Nephron (organoid): ENCODE results near the gene UAP1L1.

Experiments used
- H3K27ac Mint-ChIP-seq, 3 experiments: 2 replicates each; pipeline ENCODE4 v1.8.0; 2020; ENCODE audit warnings: mixed read lengths in 3 of 3, mild to moderate bottlenecking in 2 of 3, moderate library complexity in 1 of 3
- H3K27me3 Mint-ChIP-seq: 2 replicates; pipeline ENCODE4 v1.8.0; 2021; ENCODE audit warnings: low read depth, mild to moderate bottlenecking, moderate library complexity, mixed read lengths
- H3K36me3 Mint-ChIP-seq: 2 replicates; pipeline ENCODE4 v1.8.0; 2020; ENCODE audit warnings: low read depth, mixed read lengths
- H3K4me1 Mint-ChIP-seq: 2 replicates; pipeline ENCODE4 v1.8.0; 2020; ENCODE audit warnings: mixed read lengths
- H3K4me3 Mint-ChIP-seq, 3 experiments: 2 replicates each; pipeline ENCODE4 v1.8.0; 2020; ENCODE audit warnings: mild to moderate bottlenecking in 3 of 3, mixed read lengths in 3 of 3, moderate library complexity in 2 of 3
- H3K9me3 Mint-ChIP-seq: 2 replicates; pipeline ENCODE4 v1.8.0; 2020; ENCODE audit warnings: mixed read lengths
- CTCF ChIP-seq, 3 experiments: fragments of 200-600 bp; sonication (generic); IDR thresholded peaks; one replicate each; pipeline ENCODE4 v1.5.0; 2021; ENCODE audit warnings: antibody characterized with exemption in 3 of 3; ENCODE audit not compliant: unreplicated experiment in 3 of 3

Gene UAP1L1

DNA sequence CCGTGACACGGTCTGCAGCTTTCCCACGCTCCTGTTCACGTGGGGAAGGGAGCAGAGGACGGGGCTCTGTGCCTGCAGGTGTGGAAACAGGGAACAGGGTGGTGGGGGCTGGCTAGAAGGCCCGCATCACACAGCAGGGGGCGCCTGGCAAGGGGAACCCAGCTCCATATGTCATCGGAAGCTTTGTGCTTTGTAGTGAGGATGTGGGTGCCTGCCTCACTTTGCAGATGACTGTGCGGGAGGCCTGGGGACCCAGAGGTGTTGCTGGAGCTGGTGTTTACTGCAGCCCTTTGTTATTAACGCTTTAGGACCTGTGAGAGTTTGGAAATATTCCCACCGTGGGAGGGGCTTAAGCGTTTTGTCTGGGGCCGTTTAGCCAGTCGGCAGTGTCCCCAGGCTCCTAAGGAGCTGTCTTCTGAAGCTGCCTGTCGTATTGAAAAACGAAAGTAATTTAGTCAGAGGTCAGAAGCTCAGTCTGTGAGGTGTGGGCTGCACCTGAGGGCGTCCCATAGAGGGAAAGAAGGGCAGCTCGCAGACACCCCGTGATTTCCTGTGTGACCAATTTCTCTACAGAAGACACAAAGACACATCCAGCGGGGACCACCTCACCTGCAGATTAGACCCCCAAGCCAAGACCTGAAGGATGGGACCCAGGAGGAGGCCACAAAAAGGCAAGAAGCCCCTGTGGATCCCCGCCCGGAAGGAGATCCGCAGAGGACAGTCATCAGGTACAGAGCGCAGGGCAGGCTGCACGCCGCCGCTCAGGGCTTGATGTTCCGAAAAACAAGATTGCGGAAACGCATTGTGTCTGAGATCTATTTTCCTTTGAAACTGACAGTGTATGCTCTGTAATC is 18.6 kb downstream of the UAP1L1 start:
- Mint-ChIP-seq H3K4me1 (no peaks in the 10 kb centered on the region), H3K27me3 (no peaks in the 10 kb centered on the region), H3K9me3 (no peaks in the 10 kb centered on the region)

GRCh38 chr9:137096785-137097546 is 19.6 kb downstream of the UAP1L1 start:
- Mint-ChIP-seq H3K4me1 (no peaks in the 10 kb centered on the region), H3K36me3 (peaks cover 24% of the 10 kb centered on the region), H3K4me3 (no peak overlapping the region), H3K27me3 (no peaks in the 10 kb centered on the region), H3K27ac (no peak overlapping the region), H3K9me3 (no peaks in the 10 kb centered on the region)
- TF ChIP-seq CTCF (IDR thresholded peaks at IDR 0.05; ENCODE audit: unreplicated experiment in 3 of 3), result no peak

More for the DNA sequence above, 18.6 kb downstream of the UAP1L1 start:
- Mint-ChIP-seq H3K4me3 (no peak overlapping the region), H3K27ac (no peak overlapping the region), H3K36me3 (peaks cover 28% of the 10 kb centered on the region)
- TF ChIP-seq CTCF (IDR thresholded peaks at IDR 0.05; ENCODE audit: unreplicated experiment in 3 of 3), result no peak

GRCh38 chr9:137097761-137098462 is 20.6 kb downstream of the UAP1L1 start:
- no peak for TF ChIP-seq CTCF (IDR thresholded peaks at IDR 0.05; ENCODE audit: unreplicated experiment in 3 of 3)
- H3K27me3 Mint-ChIP-seq, result no peaks in the 10 kb centered on the region
- peaks cover 17% of the 10 kb centered on the region for H3K36me3 Mint-ChIP-seq
- no peaks in the 10 kb centered on the region for H3K4me1 Mint-ChIP-seq
- no peaks in the 10 kb centered on the region for H3K9me3 Mint-ChIP-seq
- H3K27ac Mint-ChIP-seq, result no peak overlapping the region
- no peak overlapping the region for H3K4me3 Mint-ChIP-seq

GRCh38 chr9:137099231-137099630 is 21.9 kb downstream of the UAP1L1 start:
- Mint-ChIP-seq H3K4me1 (no peaks in the 10 kb centered on the region), H3K9me3 (no peaks in the 10 kb centered on the region), H3K27me3 (no peaks in the 10 kb centered on the region), H3K27ac (no peak overlapping the region), H3K36me3 (peaks cover 13% of the 10 kb centered on the region), H3K4me3 (no peak overlapping the region)
- TF ChIP-seq CTCF (IDR thresholded peaks at IDR 0.05; ENCODE audit: unreplicated experiment in 3 of 3), result no peak

- H3K36me3 Mint-ChIP-seq, result peaks cover 10% of the 10 kb centered on the region
- no peak overlapping the region for H3K27ac Mint-ChIP-seq
- H3K4me1 Mint-ChIP-seq, result no peaks in the 10 kb centered on the region
- no peaks in the 10 kb centered on the region for H3K9me3 Mint-ChIP-seq
- H3K27me3 Mint-ChIP-seq, result no peaks in the 10 kb centered on the region
- TF ChIP-seq CTCF (IDR thresholded peaks at IDR 0.05; ENCODE audit: unreplicated experiment in 3 of 3), result no peak
- no peak overlapping the region for H3K4me3 Mint-ChIP-seq
These were observed 26.1 kb downstream of the UAP1L1 start for GRCh38 chr9:137103206-137103999.
